ENCODE data around the gene KIAA0586. TPM values are rescaled to one million over a fixed set of nuclear protein-coding genes. Genes with fewer than 3 reads are reported as not detected.

Gene KIAA0586
- total RNA-seq, 1 experiment from 2014 or later: 25.7 TPM

DNA sequence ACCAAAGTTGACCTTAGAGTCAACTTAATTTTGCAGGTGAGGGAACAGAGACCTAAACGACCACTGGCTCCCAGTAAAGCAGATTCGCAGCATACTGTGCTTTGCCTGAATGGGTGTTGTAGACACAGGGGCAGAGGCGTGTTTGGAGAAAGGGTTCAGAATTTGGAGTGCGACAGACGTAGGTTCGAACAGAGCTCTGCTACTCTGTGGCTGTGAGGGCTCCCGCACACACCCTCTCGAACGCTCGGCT, 32.0 kb upstream of the KIAA0586 start:
- BruUV-seq (replicated peaks): no TSS peak
- H3K4me3 ChIP-seq (replicated peaks in 1 of 2; ENCODE audit: low read depth in 1 of 2, low read length in 2 of 2): peak overlapping the region; percentile 19 to 55
- peaks cover 0 to 15% of the 10 kb centered on the region in 2 experiments; a peak in 3 of 4 replicates for H3K4me1 ChIP-seq (ENCODE audit: control insufficient read depth in 1 of 2, insufficient read depth in 2 of 2, low read length in 2 of 2)
- RAD21 ChIA-PET (ENCODE audit: low non-redundant PET in 1 of 2, low total read pairs in 2 of 2, uncharacterized antibody in 2 of 2, unreplicated experiment in 2 of 2): no interaction called here
- no peaks in the 10 kb centered on the region for H3K9me2 ChIP-seq (ENCODE audit: insufficient read depth)
- intact Hi-C loops (cut with micrococcal nuclease): no loop called here
- H3K9me3 ChIP-seq (ENCODE audit: control insufficient read depth in 1 of 2, insufficient read depth in 1 of 2, low read depth in 1 of 2, low read length in 2 of 2): no peaks in the 10 kb centered on the region
- CTCF ChIA-PET: interaction anchor here (1.0 to 1.5 kb wide), 5 partner anchors 13 to 97 kb away, joined by 3 to 6 read pairs (median 3); partner anchors contain the start of gene ARID4A
- TF ChIP-seq TCF7L2 (IDR thresholded peaks at IDR 0.05; ENCODE audit: borderline replicate concordance, extremely low read depth, insufficient read depth, insufficient read length) (no peak), SRF (IDR thresholded peaks at IDR 0.05; ENCODE audit: low read depth) (no peak), ZBTB33 (IDR thresholded peaks at IDR 0.05; ENCODE audit: extremely low read depth, insufficient replicate concordance, low read length) (no peak), CBX3 (IDR thresholded peaks at IDR 0.05; ENCODE audit: low read depth) (no peak), EZH2 (IDR thresholded peaks at IDR 0.05) (no peak)
- ATAC-seq: no peak
- POLR2A ChIA-PET: no interaction called here
- peak overlapping the region; percentile 79 for H3K4me2 ChIP-seq (ENCODE audit: low read length)
- H3K36me3 ChIP-seq (ENCODE audit: control insufficient read depth in 1 of 2, insufficient read depth in 2 of 2, low read length in 2 of 2): no peaks in the 10 kb centered on the region
- H3K27ac ChIP-seq (ENCODE audit: low read depth, low read length): no peak overlapping the region; the same call in 1 of the 2 replicates
- no peaks in the 10 kb centered on the region for H3K79me2 ChIP-seq (ENCODE audit: insufficient read depth, low read length)
- peak overlapping the region; percentile 50; the same call in 1 of the 2 replicates for H3K9ac ChIP-seq (ENCODE audit: low read length)
- no peak for DNase-seq (ENCODE audit: low read depth, low spot score)
- H4K20me1 ChIP-seq (ENCODE audit: insufficient read depth): no peaks in the 10 kb centered on the region
- peak overlapping the region; percentile 99 for H2AFZ ChIP-seq (ENCODE audit: low read depth, low read length, poor library complexity, severe bottlenecking)
- no peaks in the 10 kb centered on the region for H3K27me3 ChIP-seq (ENCODE audit: insufficient read depth, low read length)

All from HCT116 (cell line).